Neural progenitor cell (in vitro differentiated cells): Measurements from ENCODE around the gene PHF12. TPM values are rescaled to one million over a fixed set of nuclear protein-coding genes. Genes with fewer than 3 reads are reported as not detected.
A peak's percentile ranks its signal among the peaks of the same experiment; 100 is the strongest.
"Not testable (repeated sequence)": the region's sequence is repeated elsewhere in the genome, so short reads cannot be mapped to it uniquely, and the experiment has no call there.

Source experiments
- DNase-seq: peaks from one replicate; pipeline ENCODE4 v3.0.0-alpha.2; 2016; ENCODE audit warnings: low spot score
- H2AFZ ChIP-seq: fragments of 200-600 bp; sonication (generic); replicated peaks from 2 replicates; pipeline ENCODE4 v1.6.1; 2016; ENCODE audit warnings: antibody characterized with exemption
- H3F3A ChIP-seq: fragments of 200-600 bp; sonication (generic); 2 replicates; pipeline ENCODE4 v1.6.1; 2016; ENCODE audit warnings: antibody characterized with exemption, low read depth
- H3K27ac ChIP-seq: fragments of 200-600 bp; sonication (generic); 2 replicates; pipeline ENCODE4 v1.5.1; 2016; ENCODE audit warnings: mild to moderate bottlenecking
- H3K27me3 ChIP-seq: fragments of 200-600 bp; sonication (generic); 2 replicates; pipeline ENCODE4 v1.6.1; 2016; ENCODE audit warnings: mild to moderate bottlenecking, moderate library complexity
- H3K36me3 ChIP-seq: fragments of 200-600 bp; sonication (generic); 2 replicates; pipeline ENCODE4 v1.5.1; 2016
- H3K4me1 ChIP-seq: fragments of 200-600 bp; sonication (generic); 2 replicates; pipeline ENCODE4 v1.6.1; 2016; ENCODE audit warnings: mixed run types
- H3K4me2 ChIP-seq: fragments of 200-600 bp; sonication (generic); 2 replicates; pipeline ENCODE4 v1.6.1; 2016
- H3K4me3 ChIP-seq: fragments of 200-600 bp; sonication (generic); 2 replicates; pipeline ENCODE4 v1.5.1; 2016
- H3K79me2 ChIP-seq: fragments of 200-600 bp; sonication (generic); 2 replicates; pipeline ENCODE4 v1.6.1; 2016; ENCODE audit warnings: low read depth
- H3K9ac ChIP-seq: fragments of 200-600 bp; sonication (generic); 2 replicates; pipeline ENCODE4 v1.6.1; 2016
- H3K9me3 ChIP-seq: fragments of 200-600 bp; sonication (generic); 2 replicates; pipeline ENCODE4 v1.5.1; 2016; ENCODE audit warnings: low read depth
- H4K20me1 ChIP-seq: fragments of 200-600 bp; sonication (generic); 2 replicates; pipeline ENCODE4 v1.6.1; 2016; ENCODE audit warnings: low read depth
- H3K27ac Mint-ChIP-seq: 3 replicates; pipeline ENCODE4 v1.8.0; 2021; ENCODE audit warnings: mixed read lengths
- H3K27me3 Mint-ChIP-seq: 2 replicates; pipeline ENCODE4 v1.8.0; 2022; ENCODE audit warnings: low read depth, mild to moderate bottlenecking, inconsistent platforms, moderate library complexity, mixed read lengths; ENCODE audit not compliant: insufficient read depth
- H3K36me3 Mint-ChIP-seq: 3 replicates; pipeline ENCODE4 v1.8.0; 2021; ENCODE audit warnings: mixed read lengths
- H3K4me1 Mint-ChIP-seq: 3 replicates; pipeline ENCODE4 v1.8.0; 2021; ENCODE audit warnings: mixed read lengths
- H3K4me3 Mint-ChIP-seq: 3 replicates; pipeline ENCODE4 v1.8.0; 2021; ENCODE audit warnings: mild to moderate bottlenecking, moderate library complexity, mixed read lengths
- H3K9me3 Mint-ChIP-seq: 3 replicates; pipeline ENCODE4 v1.8.0; 2020; ENCODE audit warnings: mixed read lengths
- EZH2 ChIP-seq: fragments of 200-600 bp; sonication (generic); IDR thresholded peaks from 2 replicates; pipeline ENCODE4 v1.6.1; 2017; ENCODE audit warnings: antibody characterized with exemption, mild to moderate bottlenecking, moderate library complexity
- EZH2phosphoT487 ChIP-seq: fragments of 200-600 bp; sonication (generic); IDR thresholded peaks from 2 replicates; pipeline ENCODE4 v1.6.1; 2017; ENCODE audit warnings: antibody characterized with exemption
- total RNA-seq: library from RNA; depleted of rRNA; stranded (reverse); fragments of >200 nt; gene quantifications from 2 replicates; pipeline ENCODE4 v1.2.3, GENCODE V29; 2015; ENCODE audit warnings: low replicate concordance
- TF ChIP-seq, protein P1 (sequence below): fragments of 200-600 bp; sonication (generic); IDR thresholded peaks from 2 replicates; pipeline ENCODE4 v1.5.1; 2017; ENCODE audit warnings: antibody characterized with exemption, mild to moderate bottlenecking

Gene PHF12
- total RNA-seq, 1 donor from 2014 or later: 49.1 TPM

DNA sequence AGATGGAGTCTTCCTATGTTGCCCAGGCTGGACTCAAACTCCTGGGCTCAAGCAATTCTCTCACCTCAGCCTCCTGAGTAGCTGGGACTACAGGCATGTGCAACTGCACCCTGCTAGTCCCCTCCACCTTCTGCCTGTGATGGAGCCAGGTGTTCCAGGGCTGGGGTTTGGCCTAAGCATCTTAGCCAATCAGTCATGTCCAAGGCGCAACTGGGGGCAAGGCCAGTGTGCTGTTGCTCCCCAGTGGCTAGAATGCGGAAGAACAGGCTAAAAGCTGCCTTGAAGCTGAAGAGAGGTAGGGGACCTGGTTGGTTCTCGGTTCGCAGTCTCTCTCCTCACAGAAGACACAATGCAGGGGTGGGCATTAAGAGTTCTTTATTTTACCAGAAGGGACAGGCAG is 72.3 kb downstream of the PHF12 start:
- peaks cover 4% of the 10 kb centered on the region for H3F3A ChIP-seq
- no peaks in the 10 kb centered on the region for H3K27me3 ChIP-seq
- peak; percentile 54 for DNase-seq
- Mint-ChIP-seq H3K27me3 (no peaks in the 10 kb centered on the region), H3K36me3 (peaks cover 22% of the 10 kb centered on the region), H3K4me1 (no peaks in the 10 kb centered on the region), H3K4me3 (no peak overlapping the region), H3K9me3 (no peaks in the 10 kb centered on the region), H3K27ac (peak overlapping the region; percentile 48)
- H3K9ac ChIP-seq: no peak overlapping the region
- TF ChIP-seq, protein P1, sequence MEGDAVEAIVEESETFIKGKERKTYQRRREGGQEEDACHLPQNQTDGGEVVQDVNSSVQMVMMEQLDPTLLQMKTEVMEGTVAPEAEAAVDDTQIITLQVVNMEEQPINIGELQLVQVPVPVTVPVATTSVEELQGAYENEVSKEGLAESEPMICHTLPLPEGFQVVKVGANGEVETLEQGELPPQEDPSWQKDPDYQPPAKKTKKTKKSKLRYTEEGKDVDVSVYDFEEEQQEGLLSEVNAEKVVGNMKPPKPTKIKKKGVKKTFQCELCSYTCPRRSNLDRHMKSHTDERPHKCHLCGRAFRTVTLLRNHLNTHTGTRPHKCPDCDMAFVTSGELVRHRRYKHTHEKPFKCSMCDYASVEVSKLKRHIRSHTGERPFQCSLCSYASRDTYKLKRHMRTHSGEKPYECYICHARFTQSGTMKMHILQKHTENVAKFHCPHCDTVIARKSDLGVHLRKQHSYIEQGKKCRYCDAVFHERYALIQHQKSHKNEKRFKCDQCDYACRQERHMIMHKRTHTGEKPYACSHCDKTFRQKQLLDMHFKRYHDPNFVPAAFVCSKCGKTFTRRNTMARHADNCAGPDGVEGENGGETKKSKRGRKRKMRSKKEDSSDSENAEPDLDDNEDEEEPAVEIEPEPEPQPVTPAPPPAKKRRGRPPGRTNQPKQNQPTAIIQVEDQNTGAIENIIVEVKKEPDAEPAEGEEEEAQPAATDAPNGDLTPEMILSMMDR: peak; percentile 50
- TF ChIP-seq EZH2phosphoT487 (no peak), EZH2 (no peak)
- H2AFZ ChIP-seq: no peak overlapping the region
- H3K4me1 ChIP-seq: no peaks in the 10 kb centered on the region
- H3K4me3 ChIP-seq: no peak overlapping the region
- no peaks in the 10 kb centered on the region for H4K20me1 ChIP-seq
- H3K4me2 ChIP-seq: no peak overlapping the region
- H3K36me3 ChIP-seq: no peaks in the 10 kb centered on the region
- H3K9me3 ChIP-seq: no peaks in the 10 kb centered on the region
- no peaks in the 10 kb centered on the region for H3K79me2 ChIP-seq
- no peak overlapping the region for H3K27ac ChIP-seq

DNA sequence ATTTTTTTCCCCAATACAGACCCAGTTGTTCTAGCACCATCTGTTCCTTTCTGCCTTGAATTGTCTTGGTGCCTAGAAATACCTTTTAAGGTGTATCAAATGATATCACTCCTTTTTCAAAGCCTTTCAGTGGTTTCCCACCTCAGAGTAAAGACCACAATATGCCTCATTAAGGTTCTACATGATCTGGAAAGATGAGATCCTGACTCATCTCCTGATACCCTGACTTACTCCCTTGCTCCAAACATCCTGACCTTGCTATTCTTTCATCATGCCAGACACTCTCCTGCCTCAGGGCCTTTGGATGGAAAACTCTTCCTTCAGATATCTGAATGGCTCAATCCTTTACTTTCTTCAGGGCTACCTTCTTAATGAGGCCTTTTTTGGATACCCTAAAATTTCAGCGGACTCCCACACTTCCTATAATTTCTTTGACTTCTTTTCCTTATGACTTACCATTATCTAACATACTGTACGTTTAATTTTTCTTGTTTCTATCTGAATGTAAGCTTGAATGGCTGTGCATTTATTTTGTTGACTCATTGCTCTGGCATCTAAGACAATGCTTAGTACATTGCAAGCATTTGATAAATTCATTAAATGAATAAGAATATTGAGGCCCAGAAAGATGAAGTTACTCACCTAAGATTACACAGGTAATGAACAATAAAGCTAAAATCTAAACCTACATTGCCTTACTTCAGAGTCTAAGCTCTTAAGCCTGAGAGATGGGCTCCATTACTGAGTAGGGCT is 73.0 kb downstream of the PHF12 start:
- Mint-ChIP-seq H3K27me3 (no peaks in the 10 kb centered on the region), H3K36me3 (peaks cover 22% of the 10 kb centered on the region)
- TF ChIP-seq EZH2 (no peak), EZH2phosphoT487 (no peak)
- TF ChIP-seq, protein P1: no peak

DNA sequence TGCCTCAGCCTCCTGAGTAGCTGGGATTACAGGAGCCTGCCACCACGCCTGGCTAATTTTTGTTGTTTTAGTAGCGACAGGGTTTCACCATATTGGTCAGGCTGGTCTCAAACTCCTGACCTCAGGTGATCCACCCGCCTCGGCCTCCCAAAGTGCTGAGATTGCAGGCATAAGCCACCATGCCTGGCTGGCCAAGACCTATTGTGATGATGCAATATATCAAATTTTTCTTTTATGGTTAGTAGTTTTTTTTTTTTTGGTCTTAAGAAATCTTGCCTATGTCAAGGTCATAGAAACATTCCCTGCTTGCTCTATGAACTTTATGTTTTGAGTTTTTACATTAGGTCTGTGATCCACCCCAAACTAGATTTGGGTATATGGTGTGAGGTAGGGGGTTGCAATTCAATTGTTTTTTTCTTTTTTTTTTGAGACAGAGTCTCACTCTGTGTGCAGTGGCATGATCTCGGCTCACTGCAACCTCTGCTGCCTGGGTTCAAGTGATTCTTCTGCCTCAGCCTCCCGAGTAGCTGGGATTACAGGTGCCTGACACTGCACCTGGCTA is 74.1 kb downstream of the PHF12 start:
- H3K36me3 Mint-ChIP-seq: peaks cover 19% of the 10 kb centered on the region
- not testable (repeated sequence) for H3K4me3 ChIP-seq, DNase-seq, H3K79me2 ChIP-seq, H3K4me2 ChIP-seq, H2AFZ ChIP-seq, H3K9me3 ChIP-seq, H3K27ac Mint-ChIP-seq, H4K20me1 ChIP-seq, H3K4me1 Mint-ChIP-seq, H3K9ac ChIP-seq, H3K9me3 Mint-ChIP-seq, H3K4me3 Mint-ChIP-seq, H3K27me3 Mint-ChIP-seq, H3K36me3 ChIP-seq, H3K27me3 ChIP-seq, H3K27ac ChIP-seq, H3K4me1 ChIP-seq
- H3F3A ChIP-seq: peaks cover 13% of the 10 kb centered on the region

More for the DNA sequence above, 73.0 kb downstream of the PHF12 start:
- no peak overlapping the region for H3K4me3 Mint-ChIP-seq
- Histone ChIP-seq H3K4me3 (no peak overlapping the region), H3F3A (peaks cover 5% of the 10 kb centered on the region), H3K79me2 (no peaks in the 10 kb centered on the region), H3K9me3 (no peaks in the 10 kb centered on the region), H2AFZ (no peak overlapping the region), H3K27ac (no peak overlapping the region), H3K36me3 (no peaks in the 10 kb centered on the region), H3K9ac (no peak overlapping the region), H3K27me3 (no peaks in the 10 kb centered on the region), H3K4me2 (no peak overlapping the region), H4K20me1 (no peaks in the 10 kb centered on the region), H3K4me1 (no peaks in the 10 kb centered on the region)
- DNase-seq: no peak
- H3K4me1 Mint-ChIP-seq: peaks cover under 1% of the 10 kb centered on the region
- no peaks in the 10 kb centered on the region for H3K9me3 Mint-ChIP-seq
- no peak overlapping the region for H3K27ac Mint-ChIP-seq
